Activated T-helper 1 cell treated with anti-CD3 and anti-CD28 coated beads, Interleukin-2, amount 50 U/mL, for 16 hours (primary cell): ENCODE results near the gene WARS2.

Source experiments
- DNase-seq, 2 donors: peaks; one replicate each; pipeline ENCODE4 v3.0.0-alpha.2; 2020; ENCODE audit warnings: low read depth in 1 of 2, low spot score in 1 of 2

Gene WARS2

GRCh38 chr1:119084798-119085197 is 55.7 kb downstream of the WARS2 start:
- DNase-seq = no peak

- no peak for DNase-seq
Measured at GRCh38 chr1:119083980-119084379, 56.5 kb downstream of the WARS2 start.

GRCh38 chr1:119083479-119083878 is 57.0 kb downstream of the WARS2 start:
- DNase-seq = no peak

GRCh38 chr1:119081700-119082099 is 58.8 kb downstream of the WARS2 start:
- DNase-seq = no peak

GRCh38 chr1:119081267-119081666 is 59.2 kb downstream of the WARS2 start:
- no peak for DNase-seq

- no peak for DNase-seq
Measured at GRCh38 chr1:119080586-119080985, 59.9 kb downstream of the WARS2 start.

- no peak for DNase-seq
Measured at GRCh38 chr1:119079881-119080280, 60.6 kb downstream of the WARS2 start.

GRCh38 chr1:119075614-119076013 is 64.8 kb downstream of the WARS2 start:
- DNase-seq = no peak

- no peak for DNase-seq
Measured at GRCh38 chr1:119071321-119071720, 69.1 kb downstream of the WARS2 start.

- DNase-seq = no peak
Measured at GRCh38 chr1:119069682-119070081, 70.8 kb downstream of the WARS2 start.

- DNase-seq = no peak
Measured at GRCh38 chr1:119068427-119068826, 72.0 kb downstream of the WARS2 start.

GRCh38 chr1:119061700-119062099 is 78.8 kb downstream of the WARS2 start:
- no peak for DNase-seq

- no peak for DNase-seq
Measured at GRCh38 chr1:119055568-119055967, 84.9 kb downstream of the WARS2 start.

GRCh38 chr1:119053917-119054316 is 86.5 kb downstream of the WARS2 start:
- no peak for DNase-seq

GRCh38 chr1:119052267-119052666 is 88.2 kb downstream of the WARS2 start:
- no peak for DNase-seq

- DNase-seq = no peak
Measured at GRCh38 chr1:119048624-119049404, 91.6 kb downstream of the WARS2 start.

GRCh38 chr1:119046785-119047438 is 93.5 kb downstream of the WARS2 start:
- no peak for DNase-seq

GRCh38 chr1:119046429-119046784 is 94.0 kb downstream of the WARS2 start:
- DNase-seq = no peak

GRCh38 chr1:119045096-119045746 is 95.2 kb downstream of the WARS2 start:
- no peak for DNase-seq

- no peak for DNase-seq
Measured at GRCh38 chr1:119040906-119041305, 99.5 kb downstream of the WARS2 start.

GRCh38 chr1:119040489-119040888 is 100.0 kb downstream of the WARS2 start:
- no peak for DNase-seq

- DNase-seq = no peak
Measured at GRCh38 chr1:119038363-119038762, 102.1 kb downstream of the WARS2 start.
